NCI-H128 (cell line): ENCODE measurements around the gene CES3.
"Not testable (repeated sequence)": the region's sequence is repeated elsewhere in the genome, so short reads cannot be mapped to it uniquely, and the experiment has no call there.

Source experiments
- DNase-seq: peaks from one replicate; lab custom pipeline; 2025; ENCODE audit not compliant: unreplicated experiment; lab: John Stamatoyannopoulos, UW

Gene CES3

DNA sequence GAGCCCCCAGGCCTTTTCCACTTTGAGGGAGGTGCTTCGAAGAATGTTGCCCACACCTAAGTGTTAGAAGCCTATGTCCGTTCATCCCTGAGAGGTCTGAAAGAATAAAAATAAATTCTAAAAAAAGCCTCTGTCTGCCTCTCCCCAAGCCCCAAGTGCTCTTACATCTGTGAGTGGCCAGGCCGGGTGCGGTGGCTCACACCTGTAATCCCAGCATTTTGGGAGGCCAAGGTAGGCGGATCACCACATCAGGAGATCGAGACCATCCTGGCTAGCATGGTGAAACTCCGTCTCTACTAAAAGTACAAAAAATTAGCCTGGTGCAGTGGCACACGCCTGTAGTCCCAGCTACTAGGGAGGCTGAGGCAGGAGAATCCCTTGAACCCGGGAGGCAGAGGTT is 16.1 kb upstream of the CES3 start:
- not testable (repeated sequence) for DNase-seq

DNA sequence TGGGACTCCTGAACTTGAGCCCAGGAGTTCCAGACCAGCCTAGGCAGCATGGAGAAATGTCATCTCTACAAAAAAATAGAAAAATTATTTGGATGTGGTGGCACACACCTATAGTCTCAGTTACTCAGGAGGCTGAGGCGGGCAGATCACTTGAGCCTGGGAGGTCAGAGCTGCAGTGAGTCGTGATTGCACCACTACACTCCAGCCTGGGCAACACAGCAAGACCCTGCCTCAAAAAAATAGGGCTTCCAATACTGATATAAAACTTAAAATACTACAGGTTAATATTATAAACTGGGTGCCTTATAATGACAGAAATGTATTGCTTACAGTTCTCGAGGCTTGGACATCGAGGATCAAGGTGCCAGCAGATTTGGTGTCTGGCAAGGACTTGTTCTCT is 15.1 kb upstream of the CES3 start:
- no peak for DNase-seq

- no peak for DNase-seq
Observed at GRCh38 chr16:66946541-66946940, 14.5 kb upstream of the CES3 start.

DNA sequence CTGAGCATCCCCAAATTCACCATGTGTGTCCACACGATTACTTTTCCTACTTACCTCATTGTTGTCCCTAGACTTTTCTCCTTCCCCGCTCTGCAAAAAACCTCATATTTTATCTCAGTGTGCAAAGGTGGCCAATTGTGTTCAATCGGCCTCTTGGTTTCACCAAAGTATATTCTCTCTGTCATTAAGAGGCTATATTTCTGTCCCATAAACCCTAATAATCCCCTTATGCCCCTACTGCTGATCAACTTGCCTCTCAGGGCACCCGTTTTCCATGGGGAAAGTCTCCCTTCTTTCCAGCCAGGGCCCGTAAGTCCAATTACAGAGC is 14.1 kb upstream of the CES3 start:
- no peak for DNase-seq

DNA sequence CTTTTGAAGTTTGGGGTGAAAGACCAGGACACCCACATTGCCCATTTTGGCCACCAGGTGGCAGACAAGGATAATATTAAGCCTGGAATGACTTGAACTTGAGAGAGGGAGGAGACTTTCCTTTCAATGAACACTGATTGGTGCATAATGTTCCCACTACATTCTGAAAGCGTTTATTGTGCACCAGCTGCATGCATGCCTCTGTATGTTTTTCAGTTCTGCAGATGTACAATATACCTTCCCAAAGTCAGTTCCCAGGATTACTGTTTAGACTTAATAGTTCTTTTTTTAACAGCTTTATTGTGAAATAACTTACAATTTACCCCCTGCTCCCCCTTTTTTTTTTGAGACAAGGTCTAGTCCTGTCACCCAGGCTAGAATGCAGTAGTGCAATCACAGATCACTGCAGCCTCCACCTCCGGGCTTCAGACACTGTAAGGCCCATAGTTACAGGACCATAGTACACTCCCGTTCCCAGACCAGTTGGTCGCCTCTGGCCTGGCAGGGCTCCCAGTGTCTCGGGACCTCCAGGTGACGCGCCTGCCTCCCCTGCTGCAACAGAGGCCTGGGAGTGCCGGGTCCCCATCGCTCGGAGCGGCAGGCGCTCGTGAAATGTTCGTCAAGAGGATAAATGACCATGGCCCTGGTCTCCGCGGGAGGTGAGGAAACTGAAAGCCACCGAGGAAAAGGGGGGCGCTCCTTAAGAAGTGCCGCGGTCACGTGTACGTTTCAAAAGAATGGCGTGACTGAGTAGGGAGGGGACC is 13.6 kb upstream of the CES3 start:
- peak; percentile 50 for DNase-seq

GRCh38 chr16:66948134-66948836 is 12.8 kb upstream of the CES3 start:
- no peak for DNase-seq

- DNase-seq: no peak
Observed at GRCh38 chr16:66948837-66949225, 12.2 kb upstream of the CES3 start.

GRCh38 chr16:66949472-66949871 is 11.6 kb upstream of the CES3 start:
- no peak for DNase-seq

- DNase-seq: no peak
Observed at GRCh38 chr16:66950437-66950836, 10.6 kb upstream of the CES3 start.

DNA sequence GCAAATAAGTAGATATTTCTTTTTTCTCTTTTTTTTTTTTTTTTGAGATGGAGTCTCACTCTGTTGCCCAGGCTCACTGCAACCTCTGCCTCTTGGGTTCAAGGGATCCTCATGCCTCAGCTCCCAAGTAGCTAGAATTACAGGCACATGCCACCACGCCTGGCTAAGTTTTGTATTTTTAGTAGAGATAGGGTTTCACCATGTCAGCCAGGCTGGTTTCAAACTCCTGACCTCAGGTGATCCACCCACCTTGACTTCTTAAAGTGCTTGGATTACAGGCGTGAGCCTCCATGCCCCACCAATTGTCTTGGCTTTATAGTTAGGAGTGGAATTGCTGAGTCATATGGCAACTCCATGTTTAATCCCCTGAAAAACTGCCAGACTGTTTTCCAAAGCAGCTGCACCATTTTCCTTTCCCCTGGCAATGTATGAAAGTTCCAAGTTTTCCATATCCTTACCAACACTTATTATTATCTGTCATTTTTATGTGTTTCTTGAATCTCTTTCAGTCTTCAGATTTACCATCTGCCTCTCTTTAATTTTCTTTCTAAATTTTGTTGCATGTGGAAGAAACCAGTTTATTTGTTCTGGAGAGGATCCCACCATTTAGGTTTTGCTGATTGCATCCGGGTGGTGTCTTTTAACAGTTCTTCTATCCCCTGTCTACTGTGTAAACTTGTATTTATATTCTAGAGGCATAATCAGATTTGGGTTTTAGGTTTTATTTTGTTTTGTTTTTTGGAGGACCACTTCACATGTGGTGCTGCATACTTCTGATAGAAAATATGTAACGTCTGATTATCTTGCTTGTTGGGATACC is 9.9 kb upstream of the CES3 start:
- DNase-seq: no peak

DNA sequence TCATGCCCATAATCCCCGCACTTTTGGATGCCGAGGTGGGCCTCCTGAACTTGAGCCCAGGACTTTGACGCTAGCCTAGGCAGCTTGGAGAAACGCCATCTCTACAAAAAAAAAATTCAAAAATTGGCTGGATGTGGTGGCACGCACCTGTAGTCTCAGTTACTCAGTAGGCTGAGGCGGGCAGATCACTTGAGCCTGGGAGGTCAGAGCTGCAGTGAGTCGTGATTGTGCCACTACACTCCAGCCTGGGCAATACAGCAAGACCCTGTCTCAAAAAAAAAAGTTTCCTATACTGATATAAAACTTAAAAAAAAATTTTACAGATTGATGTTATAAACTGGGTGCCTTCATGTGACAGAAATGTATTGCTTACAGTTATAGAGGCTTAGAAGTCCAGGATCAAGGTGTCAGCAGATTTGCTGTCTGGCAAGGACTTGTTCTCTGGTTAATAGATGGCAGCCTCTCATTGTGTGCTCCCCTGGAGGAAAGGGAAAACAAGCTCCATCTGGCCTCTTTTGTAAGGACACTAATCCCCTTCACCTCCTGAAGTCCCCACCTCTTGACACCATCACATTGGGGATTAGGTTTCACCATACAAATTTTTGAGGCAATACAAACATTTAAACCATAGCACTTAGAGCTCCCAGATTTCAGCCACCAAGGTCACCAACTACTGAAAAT is 8.5 kb upstream of the CES3 start:
- DNase-seq: no peak

GRCh38 chr16:66953462-66954096 is 7.5 kb upstream of the CES3 start:
- DNase-seq: no peak

GRCh38 chr16:66954097-66954659 is 6.9 kb upstream of the CES3 start:
- peak; percentile 29 for DNase-seq

- not testable (repeated sequence) for DNase-seq
Observed at GRCh38 chr16:66955363-66956153, 5.5 kb upstream of the CES3 start.

DNA sequence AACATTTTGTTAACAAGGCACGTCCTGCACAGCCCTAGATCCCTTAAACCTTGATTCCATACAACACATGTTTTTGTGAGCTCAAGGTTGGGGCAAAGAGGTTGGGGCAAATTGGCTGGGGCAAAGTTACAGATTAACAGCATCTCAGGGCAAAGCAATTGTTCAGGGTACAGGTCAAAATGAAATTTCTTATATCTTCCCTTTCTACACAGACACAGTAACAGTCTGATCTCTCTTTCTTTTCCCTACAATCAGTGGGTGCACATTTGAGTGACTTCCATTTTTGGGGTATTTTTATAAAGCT is 5.0 kb upstream of the CES3 start:
- not testable (repeated sequence) for DNase-seq

- no peak for DNase-seq
Observed at GRCh38 chr16:66958857-66959703, 2.0 kb upstream of the CES3 start.

GRCh38 chr16:66959704-66960161 is 1.3 kb upstream of the CES3 start:
- no peak for DNase-seq

- no peak for DNase-seq
Observed at GRCh38 chr16:66960270-66960669, 796 bp upstream of the CES3 start.

DNA sequence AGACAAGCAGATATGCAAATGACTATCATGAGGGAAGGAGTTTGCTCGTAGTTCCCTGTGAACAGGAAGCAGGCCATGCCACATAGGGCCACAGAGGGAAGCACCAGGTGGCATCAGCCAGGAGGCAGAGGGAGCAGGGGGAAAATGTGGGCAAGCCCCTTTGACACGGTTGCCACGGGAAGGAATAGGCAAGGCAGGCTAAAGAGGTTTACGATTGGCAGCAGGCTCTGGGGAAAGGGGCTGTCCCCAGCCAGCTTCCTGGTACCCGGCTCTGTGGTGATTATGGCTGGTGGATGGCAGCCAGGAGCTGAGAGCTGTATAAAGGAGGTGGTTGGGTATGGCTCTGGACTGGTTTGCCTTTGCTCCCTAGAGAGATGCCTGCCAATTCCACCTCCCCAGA is 848 bp downstream of the CES3 start:
- no peak for DNase-seq
